Epithelial cell of proximal tubule (primary cell): ENCODE measurements around the gene C17orf100. TPM values are rescaled to one million over a fixed set of nuclear protein-coding genes. Genes with fewer than 3 reads are reported as not detected.
A peak's percentile ranks its signal among the peaks of the same experiment; 100 is the strongest.

ENCODE experiments used
- DNase-seq: peaks from one replicate; pipeline ENCODE4 v3.0.0-alpha.2; 2011; ENCODE audit warnings: low read depth
- H3K4me3 ChIP-seq: 2 replicates; pipeline ENCODE4 v1.5.1; 2011; ENCODE audit warnings: low read depth, mild to moderate bottlenecking, low read length
- CTCF ChIP-seq: conservative IDR thresholded peaks from 2 replicates; pipeline ENCODE4 v1.5.1; 2012; ENCODE audit warnings: low read depth, mild to moderate bottlenecking, low read length
- total RNA-seq: library from RNA; depleted of rRNA; stranded (reverse); fragments of >200 nt; gene quantifications from 2 replicates; pipeline ENCODE4 v1.2.3, GENCODE V29; 2015

The C17orf100 gene
- total RNA-seq, 1 donor from 2014 or later = 1.2 TPM

GRCh38 chr17:6666077-6666521 is 14.5 kb downstream of the C17orf100 start:
- peak; percentile 98 for TF ChIP-seq CTCF
- DNase-seq = no peak

GRCh38 chr17:6666557-6666956 is 15.0 kb downstream of the C17orf100 start:
- DNase-seq = no peak
- no peak for TF ChIP-seq CTCF
- H3K4me3 ChIP-seq = no peak overlapping the region

More at GRCh38 chr17:6666077-6666521, 14.5 kb downstream of the C17orf100 start:
- no peak overlapping the region for H3K4me3 ChIP-seq

GRCh38 chr17:6667516-6667915 is 16.0 kb downstream of the C17orf100 start:
- no peak overlapping the region for H3K4me3 ChIP-seq
- no peak for TF ChIP-seq CTCF
- no peak for DNase-seq

- TF ChIP-seq CTCF = no peak
- H3K4me3 ChIP-seq = no peak overlapping the region
- no peak for DNase-seq
Observed at GRCh38 chr17:6668219-6668618, 16.7 kb downstream of the C17orf100 start.

- no peak for DNase-seq
- no peak overlapping the region for H3K4me3 ChIP-seq
- TF ChIP-seq CTCF = no peak
Observed at GRCh38 chr17:6668727-6669425, 17.3 kb downstream of the C17orf100 start.

GRCh38 chr17:6669479-6670212 is 18.1 kb downstream of the C17orf100 start:
- no peak overlapping the region for H3K4me3 ChIP-seq
- DNase-seq = no peak
- TF ChIP-seq CTCF = no peak
